ENCODE results near the gene IPMK. TPM values are rescaled to one million over a fixed set of nuclear protein-coding genes. Genes with fewer than 3 reads are reported as not detected.
A peak's percentile ranks its signal among the peaks of the same experiment; 100 is the strongest.

Gene IPMK
- total and polyA plus RNA-seq, 9 of the 15 experiments (the other 6 are each of a cell fraction or from before 2014, with no cell fraction given) = 0.98 to 4.4 (median 2.7) TPM

GRCh38 chr10:58240531-58240930 is 27.2 kb downstream of the IPMK start (continued):
- TF ChIP-seq CSDE1 (IDR thresholded peaks at IDR 0.05) (no peak), ZNF3 (CRISPR knock-in tag; IDR thresholded peaks at IDR 0.05) (no peak), DLX4 (CRISPR knock-in tag; IDR thresholded peaks at IDR 0.05) (no peak)

- intact Hi-C loops (cut with micrococcal nuclease) = no loop called here
- BruUV-seq (replicated peaks) = no TSS peak
- ChIA-PET POLR2A (interaction anchor here (1.0 kb wide), 1 partner anchor 9 kb away, joined by 3 read pairs; no protein-coding TSS in a partner anchor), CTCF (ENCODE audit: low intra/inter-chr PET ratio) (no interaction called here)
- Histone ChIP-seq H3K36me3 (ENCODE audit: control insufficient read depth, insufficient read depth, low read length) (no peaks in the 10 kb centered on the region; the same call in 2 of the 3 replicates), H2AFZ (ENCODE audit: low read depth, low read length) (no peak overlapping the region; the same call in 1 of the 2 replicates), H3K79me2 (ENCODE audit: control insufficient read depth, insufficient read depth, low read length) (peaks cover 11% of the 10 kb centered on the region), H4K20me1 (replicated peaks; ENCODE audit: control insufficient read depth, insufficient read depth, low read length) (no peaks in the 10 kb centered on the region), H3K4me2 (ENCODE audit: insufficient read depth, low read length) (no peak overlapping the region), H3K27ac (ENCODE audit: extremely low read depth, low read depth, low read length) (no peak overlapping the region), H3K27me3 (ENCODE audit: control insufficient read depth in 2 of 2, insufficient read depth in 2 of 2, low read length in 2 of 2) (no peaks in the 10 kb centered on the region), H3K9ac (ENCODE audit: insufficient read depth in 1 of 2, low read depth in 2 of 2, low read length in 2 of 2) (no peak overlapping the region), H3K4me3 (no peak overlapping the region), H3K9me3 (replicated peaks; ENCODE audit: control insufficient read depth, insufficient read depth, low read depth, low read length) (no peaks in the 10 kb centered on the region), H3K9me1 (ENCODE audit: control insufficient read depth, insufficient read depth, low read length) (no peaks in the 10 kb centered on the region), H3K4me1 (replicated peaks in 1 of 2; ENCODE audit: control insufficient read depth in 2 of 2, insufficient read depth in 2 of 2, low read length in 2 of 2) (peaks cover 0 to 7% of the 10 kb centered on the region in 2 experiments)
- TF ChIP-seq DPF2 (IDR thresholded peaks at IDR 0.05) = 0 out of 2 replicates have a peak, but pooled peaks have one; percentile 15
- no peak for TF ChIP-seq ZNF23 (CRISPR knock-in tag; IDR thresholded peaks at IDR 0.05)
- FAIRE-seq (peak; percentile 68), DNase-seq (ENCODE audit: extremely low read depth in 1 of 4, low spot score in 3 of 4) (peak in 1 of 4 experiments; percentile 6), ATAC-seq (peak; percentile 78)
- in situ Hi-C loops (cut with MboI) = no loop called here
- 13% methylated on average over 5 of the region's 5 CpGs for WGBS (ENCODE audit: insufficient coverage, low coverage, missing lambda C conversion rate)
These were observed 28.0 kb downstream of the IPMK start for GRCh38 chr10:58239561-58240169.
